ENCODE measurements around the gene NR6A1.

DNA sequence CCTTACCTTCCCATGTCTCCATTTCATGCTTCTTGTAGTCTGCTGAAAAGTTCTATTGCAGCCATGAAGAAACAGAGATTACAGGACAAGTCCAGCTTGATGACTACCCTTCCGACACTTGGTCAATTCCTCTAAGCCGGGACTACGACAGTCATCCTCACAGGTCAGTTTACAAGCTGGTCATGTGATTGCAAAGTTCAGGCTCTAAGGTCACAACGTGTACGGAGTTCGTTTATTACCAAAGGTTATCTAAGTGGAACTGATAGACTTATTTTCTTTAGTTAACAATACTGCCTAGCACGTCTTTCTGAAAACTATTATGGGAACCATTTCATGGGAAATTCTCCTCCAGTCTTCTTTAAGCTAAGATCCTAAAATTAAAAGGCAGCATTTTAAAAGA is 175.4 kb downstream of the NR6A1 start:
- TF ChIP-seq CTCF (IDR thresholded peaks at IDR 0.05) (no peak), POLR2A (IDR thresholded peaks at IDR 0.05) (no peak), EP300 (IDR thresholded peaks at IDR 0.05) (no peak)
